AG04450 (cell line): ENCODE data around the gene CMSS1. TPM values are rescaled to one million over a fixed set of nuclear protein-coding genes. Genes with fewer than 3 reads are reported as not detected.
A peak's percentile ranks its signal among the peaks of the same experiment; 100 is the strongest.

Experiments used
- CTCF ChIA-PET: fragments of 300-600, 350-600 bp; formaldehyde crosslinking; extraction: SDS; loops from one replicate; lab custom pipeline; 2022; ENCODE audit warnings: antibody characterized with exemption, inconsistent platforms; lab: Charles Lee
- POLR2A ChIA-PET: fragments of 350-600 bp; formaldehyde crosslinking; extraction: SDS; loops from one replicate; lab custom pipeline; 2021; ENCODE audit warnings: antibody characterized with exemption, inconsistent platforms; lab: Yijun Ruan, JAX
- DNase-seq: peaks from one replicate; pipeline ENCODE4 v3.0.0-alpha.2; 2011; ENCODE audit warnings: low read depth, low spot score
- H3K27ac ChIP-seq: one replicate; pipeline ENCODE4 v1.5.1; 2012; ENCODE audit warnings: low read depth, low read length, control low read depth
- H3K27me3 ChIP-seq: one replicate; pipeline ENCODE4 v1.6.0; 2012; ENCODE audit warnings: low read length; ENCODE audit not compliant: control insufficient read depth, insufficient read depth
- H3K4me3 ChIP-seq: 2 replicates; pipeline ENCODE4 v1.5.1; 2011; ENCODE audit warnings: mild to moderate bottlenecking, low read depth, low read length, control low read depth
- H3K9me3 ChIP-seq: 2 replicates; pipeline ENCODE4 v1.5.1; 2012; ENCODE audit warnings: low read length; ENCODE audit not compliant: control insufficient read depth, insufficient read depth
- polyA plus RNA-seq: library from polyadenylated mRNA; depleted of rRNA; stranded (reverse); fragments of >200 nt; gene quantifications from 2 replicates; pipeline ENCODE4 v1.2.3, GENCODE V29; 2011
- TF ChIP-seq, protein P1 (sequence below): IDR thresholded peaks from 2 replicates; pipeline ENCODE4 v1.5.1; 2011; ENCODE audit warnings: low read depth, low read length, control low read depth, inconsistent platforms

The CMSS1 gene
- polyA plus RNA-seq, 1 experiment: 15.7 TPM

DNA sequence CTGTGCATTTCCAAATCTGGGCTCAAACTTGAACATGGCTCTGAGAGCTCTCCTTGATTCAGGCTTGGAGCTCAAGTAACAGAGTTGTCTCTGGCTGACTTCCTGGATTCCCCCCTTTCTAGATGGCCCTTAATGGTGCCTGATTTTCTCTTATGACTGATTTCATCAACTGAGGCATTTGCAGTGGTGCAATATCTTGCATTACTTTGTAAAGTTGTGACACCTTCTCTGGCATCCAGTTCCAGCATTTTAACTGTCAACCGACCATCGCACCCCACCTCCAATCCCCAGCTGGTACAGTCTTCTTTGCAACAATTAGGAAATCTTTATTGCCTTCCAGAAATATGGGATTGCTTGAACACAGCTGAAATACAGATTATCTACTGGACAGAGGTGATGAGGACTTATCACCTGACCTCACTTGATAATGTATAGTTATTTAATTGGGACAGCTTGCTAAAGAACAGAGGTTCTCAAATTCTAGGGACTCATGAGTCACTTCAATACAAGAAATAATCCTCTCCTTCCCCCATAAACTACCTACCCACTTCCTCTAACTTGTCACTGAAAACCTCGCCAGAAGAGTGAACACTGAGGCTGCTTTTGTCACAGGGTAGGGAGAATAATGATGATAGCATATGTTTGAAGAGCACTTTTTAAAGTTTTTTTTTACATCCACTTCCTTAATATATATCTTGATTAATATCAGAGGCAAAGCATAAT lies 254.8 kb downstream of the CMSS1 start:
- Histone ChIP-seq H3K4me3 (no peak overlapping the region), H3K9me3 (no peaks in the 10 kb centered on the region), H3K27me3 (no peaks in the 10 kb centered on the region), H3K27ac (no peak overlapping the region)
- no peak for DNase-seq
- POLR2A ChIA-PET: no interaction called here
- CTCF ChIA-PET: no interaction called here
- TF ChIP-seq, protein P1, sequence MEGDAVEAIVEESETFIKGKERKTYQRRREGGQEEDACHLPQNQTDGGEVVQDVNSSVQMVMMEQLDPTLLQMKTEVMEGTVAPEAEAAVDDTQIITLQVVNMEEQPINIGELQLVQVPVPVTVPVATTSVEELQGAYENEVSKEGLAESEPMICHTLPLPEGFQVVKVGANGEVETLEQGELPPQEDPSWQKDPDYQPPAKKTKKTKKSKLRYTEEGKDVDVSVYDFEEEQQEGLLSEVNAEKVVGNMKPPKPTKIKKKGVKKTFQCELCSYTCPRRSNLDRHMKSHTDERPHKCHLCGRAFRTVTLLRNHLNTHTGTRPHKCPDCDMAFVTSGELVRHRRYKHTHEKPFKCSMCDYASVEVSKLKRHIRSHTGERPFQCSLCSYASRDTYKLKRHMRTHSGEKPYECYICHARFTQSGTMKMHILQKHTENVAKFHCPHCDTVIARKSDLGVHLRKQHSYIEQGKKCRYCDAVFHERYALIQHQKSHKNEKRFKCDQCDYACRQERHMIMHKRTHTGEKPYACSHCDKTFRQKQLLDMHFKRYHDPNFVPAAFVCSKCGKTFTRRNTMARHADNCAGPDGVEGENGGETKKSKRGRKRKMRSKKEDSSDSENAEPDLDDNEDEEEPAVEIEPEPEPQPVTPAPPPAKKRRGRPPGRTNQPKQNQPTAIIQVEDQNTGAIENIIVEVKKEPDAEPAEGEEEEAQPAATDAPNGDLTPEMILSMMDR: no peak

DNA sequence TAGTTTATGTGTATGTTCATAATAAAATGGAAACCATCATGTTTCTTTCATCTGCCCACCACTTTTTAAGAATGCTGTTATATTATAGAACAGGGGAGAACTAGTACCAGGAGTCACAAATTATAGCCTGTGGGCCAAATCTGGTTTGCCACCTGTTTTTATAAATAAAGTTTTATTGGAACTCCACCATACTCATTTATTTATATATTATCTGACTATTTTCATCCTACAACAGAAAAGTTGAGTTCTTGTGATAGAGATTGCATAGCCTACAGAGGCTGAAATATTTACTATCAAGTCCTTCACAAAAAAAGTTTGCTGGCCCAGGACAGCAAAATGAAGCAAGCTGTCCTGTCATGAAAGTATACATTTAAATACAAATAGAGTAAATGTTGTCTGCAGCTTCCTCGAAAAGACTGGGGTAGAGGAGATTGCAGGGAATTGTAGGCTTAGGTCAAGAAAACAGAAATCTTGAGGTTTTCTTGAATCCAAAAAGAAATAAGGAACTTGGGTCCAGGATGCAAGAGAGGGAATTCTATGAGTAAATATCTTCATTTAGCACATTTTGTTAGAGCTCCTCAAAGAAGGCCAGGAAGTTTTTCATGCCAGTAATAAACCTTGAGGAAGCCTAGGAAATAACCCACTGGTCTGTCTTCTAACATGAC lies 255.5 kb downstream of the CMSS1 start:
- CTCF ChIA-PET: interaction anchor here (1.2 to 1.9 kb wide), 2 partner anchors 187 to 230 kb away, joined by 3 to 6 read pairs; no protein-coding TSS in a partner anchor
- TF ChIP-seq, protein P1: no peak
- Histone ChIP-seq H3K4me3 (no peak overlapping the region), H3K27ac (peak overlapping the region; percentile 94), H3K9me3 (no peaks in the 10 kb centered on the region), H3K27me3 (no peaks in the 10 kb centered on the region)
- DNase-seq: no peak
- POLR2A ChIA-PET: interaction anchor here (1.1 to 1.5 kb wide), 3 partner anchors 9 to 230 kb away, joined by 3 to 7 read pairs (median 6); no protein-coding TSS in a partner anchor

DNA sequence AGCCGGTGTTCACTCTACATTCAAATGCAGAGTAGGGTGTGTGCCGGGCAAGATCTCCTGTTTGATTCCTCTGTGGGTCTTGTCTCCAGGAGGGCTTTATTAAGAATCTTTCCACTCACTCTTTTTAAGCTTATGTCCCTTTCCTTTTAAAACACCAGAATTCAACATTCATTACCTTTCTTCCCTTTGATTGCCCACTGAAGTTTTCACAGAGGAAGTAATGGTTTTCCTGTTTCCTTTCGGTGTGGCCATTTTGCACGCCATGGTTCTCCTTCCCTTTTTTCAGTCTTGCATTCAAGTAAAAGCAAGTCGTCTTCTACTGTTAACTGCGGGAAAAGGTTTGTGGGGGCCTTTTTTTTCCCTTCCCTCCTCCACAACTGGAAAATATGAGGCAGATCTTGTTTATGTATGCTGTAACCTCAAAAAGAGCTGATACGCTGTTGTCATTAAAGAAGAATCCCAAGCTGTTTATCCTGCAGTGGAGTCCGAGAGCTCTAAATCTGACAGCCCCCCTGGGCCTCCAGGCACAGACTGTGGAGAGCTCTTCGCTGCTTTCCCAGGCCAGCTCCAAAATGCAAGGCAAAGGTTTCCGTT lies 256.1 kb downstream of the CMSS1 start:
- TF ChIP-seq, protein P1: 0 out of 2 replicates have a peak, but pooled peaks have one; percentile 4
- no peak overlapping the region for H3K4me3 ChIP-seq
- CTCF ChIA-PET: interaction anchor here (0.6 to 1.9 kb wide), 10 partner anchors 10 to 254 kb away, joined by 3 to 6 read pairs (median 3); no protein-coding TSS in a partner anchor
- H3K9me3 ChIP-seq: no peaks in the 10 kb centered on the region
- POLR2A ChIA-PET: interaction anchor here (0.5 to 1.5 kb wide), 11 partner anchors 10 to 231 kb away, joined by 3 to 7 read pairs (median 4); no protein-coding TSS in a partner anchor
- peak; percentile 95 for DNase-seq
- no peaks in the 10 kb centered on the region for H3K27me3 ChIP-seq
- H3K27ac ChIP-seq: peak overlapping the region; percentile 94

DNA sequence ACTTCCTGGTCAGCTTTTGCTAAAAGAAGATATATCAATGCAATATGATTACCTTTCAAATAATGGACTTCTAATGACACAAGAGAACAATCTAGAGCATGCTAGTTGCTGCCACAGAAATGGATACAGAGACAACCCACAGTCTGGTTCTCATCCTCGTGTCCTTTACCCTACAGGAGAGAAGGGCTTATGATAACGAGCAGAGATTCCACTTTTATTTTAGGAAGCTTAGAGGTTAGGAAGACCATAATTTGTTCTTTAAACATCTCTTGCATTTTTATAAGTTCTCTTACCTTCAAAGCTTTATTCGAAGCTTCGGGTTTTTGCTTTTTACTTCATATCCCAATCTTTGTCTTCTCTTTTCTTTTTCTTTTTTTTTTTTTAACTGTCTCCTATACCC lies 257.5 kb downstream of the CMSS1 start:
- CTCF ChIA-PET: interaction anchor here (0.7 to 1.8 kb wide), 5 partner anchors 11 to 244 kb away, joined by 3 to 5 read pairs (median 3); no protein-coding TSS in a partner anchor
- POLR2A ChIA-PET: interaction anchor here (1.5 kb wide), 1 partner anchor 29 kb away, joined by 7 read pairs; no protein-coding TSS in a partner anchor
- H3K27ac ChIP-seq: no peak overlapping the region

More for the DNA sequence above, 257.5 kb downstream of the CMSS1 start:
- H3K4me3 ChIP-seq: no peak overlapping the region
- TF ChIP-seq, protein P1: no peak
- H3K9me3 ChIP-seq: no peaks in the 10 kb centered on the region
- no peaks in the 10 kb centered on the region for H3K27me3 ChIP-seq
- no peak for DNase-seq
